Measurements from ENCODE around the gene SERPING1.

SERPING1 gene

GRCh38 chr11:57643802-57644201 is 46.3 kb downstream of the SERPING1 start:
- H3K4me1 ChIP-seq (ENCODE audit: control insufficient read depth in 1 of 2, insufficient read depth in 1 of 2, low read depth in 1 of 2, low read length in 1 of 2), result peaks cover 6 to 8% of the 10 kb centered on the region in 2 experiments
- no peak for TF ChIP-seq CTCF (IDR thresholded peaks at IDR 0.05)
- H3K27ac ChIP-seq, result no peak overlapping the region
- no peak overlapping the region for H3K4me3 ChIP-seq (ENCODE audit: low read depth in 1 of 2, low read length in 1 of 2)
- peaks cover 91% of the 10 kb centered on the region for H3K27me3 ChIP-seq
- H3K9me3 ChIP-seq, result no peaks in the 10 kb centered on the region
- H3K36me3 ChIP-seq, result no peaks in the 10 kb centered on the region

DNA sequence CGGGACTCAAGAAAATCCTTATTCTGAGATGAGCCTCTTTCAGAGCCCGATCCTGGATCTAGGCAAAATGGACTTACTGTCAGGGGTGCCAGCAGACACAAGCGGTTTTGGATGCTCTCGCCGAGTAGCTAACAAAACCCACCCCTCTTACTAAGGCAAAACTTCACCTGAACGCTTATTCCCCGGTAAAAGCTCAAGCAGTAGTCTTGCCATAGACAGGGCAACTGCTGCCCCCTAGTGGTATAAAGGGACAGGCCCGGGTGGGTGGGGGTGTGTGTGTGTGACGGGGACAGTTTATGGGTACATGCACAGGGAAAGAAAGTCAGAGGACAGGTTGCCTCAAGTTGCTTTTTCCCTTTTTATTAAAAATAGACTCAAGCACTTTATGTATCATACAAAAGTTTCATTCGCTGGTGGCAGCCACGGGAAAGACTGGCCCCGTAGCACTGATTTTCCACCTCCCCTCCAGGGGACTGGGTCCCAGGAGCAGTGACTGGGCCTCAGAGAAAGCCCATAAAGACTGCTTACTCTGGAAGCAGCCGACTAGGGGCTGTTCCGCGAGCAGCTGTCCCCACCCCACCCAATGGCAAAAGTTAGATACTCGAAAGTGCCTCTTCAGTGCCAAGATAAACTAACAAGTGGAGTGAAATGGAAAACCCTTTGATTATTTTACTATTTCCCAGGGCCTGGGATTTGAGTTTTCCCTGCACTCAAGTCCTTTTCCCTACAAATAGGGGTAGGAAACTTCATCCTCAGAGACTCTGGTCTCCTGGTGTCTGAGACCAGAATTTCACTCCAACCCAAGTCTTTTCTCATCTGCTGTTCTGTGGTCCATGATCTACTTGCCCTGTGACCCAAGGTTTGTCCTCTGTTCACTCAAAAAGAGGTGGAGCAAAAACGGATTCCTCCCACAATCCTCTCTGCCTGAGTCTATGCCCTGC is 47.5 kb downstream of the SERPING1 start:
- no peaks in the 10 kb centered on the region for H3K36me3 ChIP-seq
- no peak overlapping the region for H3K27ac ChIP-seq
- H3K9me3 ChIP-seq, result no peaks in the 10 kb centered on the region
- no peak overlapping the region for H3K4me3 ChIP-seq (ENCODE audit: low read depth in 1 of 2, low read length in 1 of 2)
- no peaks in the 10 kb centered on the region for H3K4me1 ChIP-seq (ENCODE audit: control insufficient read depth in 1 of 2, insufficient read depth in 1 of 2, low read depth in 1 of 2, low read length in 1 of 2)
- peaks cover 91% of the 10 kb centered on the region for H3K27me3 ChIP-seq
- TF ChIP-seq CTCF (IDR thresholded peaks at IDR 0.05), result peak; percentile 80

DNA sequence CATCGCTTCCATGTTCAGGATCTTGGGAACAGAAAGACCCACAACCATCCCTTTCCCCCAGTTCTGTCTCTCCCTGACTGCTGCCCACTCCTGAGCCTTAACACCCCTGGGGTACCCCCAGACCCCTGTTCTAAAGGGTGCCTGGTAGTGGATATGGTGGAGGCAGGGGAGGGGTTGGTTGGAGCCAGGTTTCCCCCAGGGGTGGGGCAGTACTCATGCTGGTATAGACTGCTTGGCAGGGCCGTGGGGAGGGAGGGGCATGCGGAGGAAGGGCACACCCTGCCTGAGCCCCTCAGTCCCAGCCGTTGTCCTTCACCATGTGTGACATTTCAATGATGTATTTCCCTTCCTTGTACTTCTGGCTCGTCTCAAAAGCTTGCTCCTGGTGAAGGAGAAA is 48.2 kb downstream of the SERPING1 start:
- Histone ChIP-seq H3K9me3 (no peaks in the 10 kb centered on the region), H3K27ac (no peak overlapping the region), H3K4me3 (ENCODE audit: low read depth in 1 of 2, low read length in 1 of 2) (no peak overlapping the region), H3K27me3 (peaks cover 91% of the 10 kb centered on the region), H3K4me1 (ENCODE audit: control insufficient read depth in 1 of 2, insufficient read depth in 1 of 2, low read depth in 1 of 2, low read length in 1 of 2) (no peaks in the 10 kb centered on the region), H3K36me3 (no peaks in the 10 kb centered on the region)
- no peak for TF ChIP-seq CTCF (IDR thresholded peaks at IDR 0.05)

- Histone ChIP-seq H3K4me3 (ENCODE audit: low read depth in 1 of 2, low read length in 1 of 2) (no peak overlapping the region), H3K36me3 (no peaks in the 10 kb centered on the region), H3K9me3 (no peaks in the 10 kb centered on the region), H3K27ac (no peak overlapping the region), H3K27me3 (peaks cover 91% of the 10 kb centered on the region), H3K4me1 (ENCODE audit: control insufficient read depth in 1 of 2, insufficient read depth in 1 of 2, low read depth in 1 of 2, low read length in 1 of 2) (no peaks in the 10 kb centered on the region)
- TF ChIP-seq CTCF (IDR thresholded peaks at IDR 0.05), result no peak
Measured at GRCh38 chr11:57646194-57646798, 48.8 kb downstream of the SERPING1 start.

- Histone ChIP-seq H3K36me3 (no peaks in the 10 kb centered on the region), H3K27me3 (peaks cover 91% of the 10 kb centered on the region), H3K4me3 (ENCODE audit: low read depth in 1 of 2, low read length in 1 of 2) (no peak overlapping the region), H3K9me3 (no peaks in the 10 kb centered on the region), H3K4me1 (ENCODE audit: control insufficient read depth in 1 of 2, insufficient read depth in 1 of 2, low read depth in 1 of 2, low read length in 1 of 2) (no peaks in the 10 kb centered on the region), H3K27ac (no peak overlapping the region)
- no peak for TF ChIP-seq CTCF (IDR thresholded peaks at IDR 0.05)
Measured at GRCh38 chr11:57646799-57647303, 49.4 kb downstream of the SERPING1 start.

Measured in neutrophil (primary cell).